Measurements from ENCODE around the gene SEC23A.
"Not testable (repeated sequence)": the region's sequence is repeated elsewhere in the genome, so short reads cannot be mapped to it uniquely, and the experiment has no call there.

- TF ChIP-seq CTCF (IDR thresholded peaks at IDR 0.05); EZH2 (IDR thresholded peaks at IDR 0.05; ENCODE audit: borderline replicate concordance, insufficient read depth, low read depth, low read length, poor library complexity, severe bottlenecking): not testable (repeated sequence)
Measured at GRCh38 chr14:39141623-39142022, 38.6 kb upstream of the SEC23A start.

Measured in B cell (primary cell).